ENCODE measurements around the gene CEND1.

The CEND1 gene

DNA sequence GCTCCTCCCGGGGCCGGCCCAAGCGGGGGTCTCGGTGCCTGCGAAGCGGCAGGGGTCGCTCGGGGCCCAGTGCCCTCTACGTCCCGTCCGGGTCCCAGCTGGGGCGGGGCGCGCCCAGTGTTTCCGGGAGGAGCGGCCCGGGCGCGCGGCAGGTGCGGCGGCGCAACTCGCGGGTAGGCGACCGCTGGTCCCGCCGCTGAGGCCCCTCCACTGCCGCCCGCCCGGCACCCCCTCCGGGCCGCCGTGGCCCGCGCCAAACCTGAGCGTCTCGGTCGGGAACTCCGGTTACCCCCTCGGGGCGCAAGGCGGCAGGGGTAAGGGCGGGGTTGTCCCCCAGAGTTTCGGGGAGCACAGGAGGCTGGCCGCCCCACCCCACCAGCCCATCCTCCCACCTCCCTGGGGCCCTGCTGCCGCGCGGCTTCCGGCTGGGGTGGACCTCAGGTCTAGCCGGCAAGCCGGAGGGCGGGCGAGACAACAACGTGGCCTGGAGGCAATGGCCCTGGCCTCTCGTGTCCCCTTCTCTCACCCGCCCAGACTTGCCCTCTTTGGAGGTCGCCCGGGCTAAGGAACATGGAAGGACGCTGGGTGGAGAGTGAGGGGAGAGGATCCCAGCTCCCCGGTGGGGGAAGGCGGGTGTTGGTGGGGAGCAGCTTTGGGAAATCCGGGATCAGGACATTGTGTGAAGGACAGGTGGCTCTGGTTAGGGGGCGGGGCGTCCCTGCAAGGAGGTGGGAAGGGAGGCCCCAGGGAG, 37.4 kb upstream of the CEND1 start:
- DNase-seq, result peak; percentile 62 to 81

DNA sequence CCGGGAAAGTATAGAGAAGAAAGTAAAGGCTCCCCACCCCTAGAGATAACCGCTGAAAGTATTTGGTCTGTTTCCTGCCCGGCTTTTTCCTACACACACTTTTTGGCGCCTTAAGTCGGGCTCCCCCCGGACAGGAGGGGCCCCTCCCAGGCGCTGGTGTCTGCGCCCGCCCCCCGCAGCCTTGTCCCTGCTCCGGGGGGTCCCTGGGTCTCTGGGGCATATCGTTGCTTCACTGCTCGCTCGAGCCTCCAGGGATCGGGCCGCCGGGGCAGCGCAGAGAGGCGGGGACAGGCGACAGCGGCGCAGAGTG, 36.9 kb upstream of the CEND1 start:
- no peak for DNase-seq

DNA sequence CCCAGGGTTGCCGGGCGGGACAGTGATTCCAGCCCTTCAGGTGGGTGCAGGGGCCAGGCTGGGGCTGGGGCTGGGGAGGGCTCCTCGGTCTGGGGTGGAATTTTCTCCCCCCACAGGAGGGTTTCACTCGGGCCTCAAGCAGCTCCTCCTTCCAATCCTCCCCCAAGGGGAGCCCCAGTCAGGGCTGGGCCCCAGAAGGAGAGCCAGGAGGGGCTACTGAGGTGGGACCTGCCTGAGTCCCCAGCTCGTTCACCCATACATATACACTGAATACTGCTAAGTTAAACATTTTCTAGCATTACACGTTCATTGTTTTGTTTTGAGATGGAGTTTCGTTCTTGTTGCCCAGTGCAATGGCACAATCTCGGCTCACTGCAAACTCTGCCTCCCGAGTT, 36.3 kb upstream of the CEND1 start:
- no peak for DNase-seq

DNA sequence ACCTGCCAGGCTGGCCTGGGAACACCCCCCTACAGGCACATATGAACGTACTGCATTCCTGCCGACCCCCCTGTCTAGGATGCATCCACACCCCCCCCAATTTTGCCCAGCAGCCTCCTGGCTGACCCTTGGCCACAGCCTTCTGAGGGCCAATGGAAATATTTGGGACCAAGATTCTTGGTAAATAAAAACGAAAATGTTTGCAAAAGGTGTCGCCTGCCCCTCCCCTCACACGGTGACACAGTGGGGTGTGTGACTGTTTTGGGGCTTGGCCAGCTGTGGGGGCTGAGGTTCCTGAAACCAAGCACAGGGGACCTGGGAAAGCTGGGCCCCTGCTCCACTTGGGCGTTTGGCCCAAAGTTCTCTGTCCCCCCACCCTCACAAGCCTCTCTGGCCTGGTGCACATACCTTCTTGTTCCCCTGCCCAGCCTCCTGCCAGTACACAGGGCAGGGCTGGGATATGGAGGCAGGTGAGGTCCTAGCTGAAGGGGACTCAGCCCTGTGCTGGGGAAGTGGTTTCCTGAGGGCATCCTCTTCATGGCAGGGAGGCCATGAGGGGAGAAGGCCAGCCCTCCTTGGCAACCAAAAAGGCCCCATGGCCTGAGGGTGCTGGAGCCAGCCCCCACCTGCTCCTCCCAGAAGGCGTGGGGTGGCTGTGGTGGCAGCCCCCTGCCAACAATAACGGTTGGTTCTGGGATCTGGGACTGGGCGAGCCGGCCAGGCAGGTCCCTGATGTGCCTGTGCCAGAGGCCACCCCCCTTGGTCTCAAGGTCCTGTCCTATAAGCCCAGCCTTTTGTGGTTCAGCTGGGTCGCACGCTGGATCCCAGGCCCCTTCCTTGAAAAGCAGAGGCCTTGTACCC, 35.7 kb upstream of the CEND1 start:
- no peak for DNase-seq

DNA sequence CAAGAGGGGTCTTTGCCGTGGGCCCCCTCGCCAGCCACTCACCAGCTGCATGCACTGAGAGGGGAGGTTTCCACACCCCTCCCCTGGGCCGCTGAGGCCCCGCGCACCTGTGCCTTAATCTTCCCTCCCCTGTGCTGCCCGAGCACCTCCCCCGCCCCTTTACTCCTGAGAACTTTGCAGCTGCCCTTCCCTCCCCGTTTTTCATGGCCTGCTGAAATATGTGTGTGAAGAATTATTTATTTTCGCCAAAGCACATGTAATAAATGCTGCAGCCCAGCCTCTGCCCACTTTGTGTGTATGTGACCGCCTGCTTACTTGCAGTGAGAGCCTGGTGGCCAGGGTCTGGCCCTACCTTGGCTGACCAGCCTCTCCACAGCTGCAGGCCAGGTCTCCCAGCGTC, 35.1 kb upstream of the CEND1 start:
- peak in 1 of 2 experiments; percentile 69 for DNase-seq

DNA sequence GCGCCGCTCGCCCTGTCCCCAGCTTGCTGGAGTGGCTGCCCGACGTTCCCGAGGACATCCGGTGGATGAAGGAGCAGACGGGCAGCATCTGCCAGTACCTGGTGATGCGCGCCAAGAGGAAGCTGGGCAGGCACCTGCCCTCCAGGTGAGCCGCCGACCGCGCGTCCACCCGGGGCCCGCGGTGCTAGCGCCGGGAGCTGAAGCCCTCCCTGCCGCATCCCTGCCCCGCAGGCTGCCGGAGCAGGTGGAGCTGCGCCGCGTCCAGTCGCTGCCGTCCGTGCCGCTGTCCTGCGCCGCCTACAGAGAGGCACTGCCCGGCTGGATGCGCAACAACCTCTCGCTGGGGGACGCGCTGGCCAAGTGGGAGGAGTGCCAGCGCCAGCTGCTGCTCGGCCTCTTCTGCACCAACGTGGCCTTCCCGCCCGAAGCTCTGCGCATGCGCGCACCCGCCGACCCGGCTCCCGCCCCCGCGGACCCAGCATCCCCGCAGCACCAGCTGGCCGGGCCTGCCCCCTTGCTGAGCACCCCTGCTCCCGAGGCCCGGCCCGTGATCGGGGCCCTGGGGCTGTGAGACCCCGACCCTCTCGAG, 34.5 kb upstream of the CEND1 start:
- peak; percentile 40 to 87 for DNase-seq

DNA sequence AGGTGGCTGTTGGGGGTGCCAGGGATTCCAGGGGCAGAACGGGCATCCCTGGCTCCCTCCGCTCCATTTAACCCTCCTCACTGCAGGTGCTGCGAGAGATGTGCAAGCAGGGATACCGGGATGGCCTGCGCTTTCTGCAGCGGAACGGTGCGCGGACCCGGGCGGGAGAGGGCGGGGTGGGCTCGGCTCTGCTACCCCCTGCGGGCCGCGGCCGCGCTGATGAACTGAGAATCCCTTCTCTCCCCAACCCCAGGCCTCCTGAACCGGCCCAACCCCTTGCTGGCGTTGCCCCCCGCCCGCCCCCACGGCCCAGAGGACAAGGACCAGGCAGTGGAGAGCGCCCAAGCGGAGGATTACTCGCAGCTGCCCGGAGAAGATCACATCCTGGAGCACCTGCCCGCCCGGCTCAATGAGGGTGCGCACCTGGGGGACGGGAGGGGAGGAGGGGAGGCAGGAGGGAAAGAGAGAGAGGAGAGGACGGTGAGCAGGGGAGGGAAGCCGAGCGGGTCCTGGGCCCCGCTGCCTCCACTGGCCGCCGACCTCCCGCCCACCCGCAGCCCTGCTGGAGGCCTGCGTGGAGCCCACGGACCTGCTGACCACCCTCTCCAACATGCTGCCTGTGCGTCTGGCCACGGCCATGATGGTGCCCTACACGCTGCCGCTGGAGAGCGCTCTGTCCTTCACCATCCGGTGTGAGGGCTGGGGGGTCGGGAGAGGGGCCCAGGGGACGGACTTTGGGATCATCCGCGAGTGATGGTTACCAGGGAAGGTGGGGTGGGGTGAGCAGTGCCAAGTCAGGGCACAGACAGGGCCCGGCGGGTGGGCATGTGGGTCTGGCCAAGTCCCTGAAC, 33.8 kb upstream of the CEND1 start:
- DNase-seq, result no peak

DNA sequence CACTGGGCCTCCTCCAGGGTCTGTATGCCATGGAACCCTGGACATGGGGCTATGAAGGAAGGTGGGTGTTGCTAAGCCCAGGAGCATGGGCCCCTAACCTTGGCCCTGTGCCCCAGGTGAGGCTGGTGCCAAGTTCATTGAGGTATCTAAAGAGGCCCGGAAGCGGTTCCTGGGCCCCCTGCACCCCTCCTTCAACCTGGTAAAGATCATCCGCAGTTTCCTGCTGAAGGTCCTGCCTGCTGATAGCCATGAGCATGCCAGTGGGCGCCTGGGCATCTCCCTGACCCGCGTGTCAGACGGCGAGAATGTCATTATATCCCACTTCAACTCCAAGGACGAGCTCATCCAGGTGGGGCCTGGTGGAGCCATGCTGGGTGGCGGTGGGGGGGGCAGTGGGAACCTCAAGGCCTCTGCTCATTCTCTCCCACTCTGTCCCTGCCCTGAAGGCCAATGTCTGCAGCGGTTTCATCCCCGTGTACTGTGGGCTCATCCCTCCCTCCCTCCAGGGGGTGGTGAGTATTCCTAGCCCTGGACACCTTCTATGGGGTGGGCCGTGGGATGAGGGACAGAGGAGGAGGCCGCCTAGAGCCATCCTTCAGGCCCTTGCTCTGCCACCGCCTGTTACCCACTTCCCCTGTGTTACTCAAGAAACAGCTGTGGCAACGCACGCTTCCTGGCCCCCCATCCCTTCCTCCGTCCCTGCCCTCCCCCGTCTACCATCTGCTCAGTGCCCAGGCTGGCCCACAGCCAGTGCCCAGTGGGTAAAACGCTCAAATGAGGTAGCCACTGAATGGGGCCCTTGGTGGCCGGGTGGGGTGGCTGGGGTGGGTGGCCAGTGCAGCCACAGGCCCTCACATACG, 31.9 kb upstream of the CEND1 start:
- DNase-seq, result no peak

DNA sequence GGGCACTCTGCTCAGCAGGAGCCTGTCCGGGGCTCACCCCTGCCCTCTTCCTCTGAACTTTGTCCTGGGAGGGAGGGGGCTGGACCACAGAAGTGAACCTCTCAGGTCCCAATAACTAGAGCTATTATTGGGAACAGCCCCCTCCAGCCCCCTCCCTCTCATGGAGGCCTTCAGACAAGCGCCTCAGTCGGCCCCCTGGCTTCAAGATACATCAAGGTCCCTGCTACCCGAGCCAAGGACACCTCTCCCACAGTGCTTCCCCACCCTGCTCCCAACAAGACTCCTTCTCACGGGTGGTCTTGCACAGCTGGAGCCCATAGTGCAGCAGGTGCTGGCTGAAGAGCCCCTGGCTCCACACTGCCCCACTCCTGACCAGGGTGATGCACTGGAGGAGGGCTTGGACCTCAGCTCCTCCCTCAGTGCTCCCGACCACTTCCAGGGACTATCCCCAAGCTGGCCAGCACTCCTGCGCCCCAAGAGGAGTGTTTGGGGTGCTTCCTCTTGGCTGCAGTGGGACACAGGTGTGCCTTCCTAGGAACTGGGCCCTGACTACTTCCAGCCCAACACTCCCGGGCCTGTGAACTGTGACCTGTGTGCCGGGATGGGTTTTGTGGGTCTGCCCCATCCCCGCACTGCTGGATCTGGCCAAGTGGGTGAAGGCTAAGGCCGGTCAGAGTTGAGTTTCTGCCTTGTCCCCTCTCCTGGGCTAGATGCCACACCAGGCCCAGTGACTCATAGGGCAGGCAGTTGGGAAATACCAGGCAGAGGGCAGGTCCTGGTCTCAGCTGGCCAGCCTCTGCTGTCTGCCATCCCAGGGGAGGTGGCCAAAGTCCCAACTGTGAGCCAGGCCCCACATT, 31.0 kb upstream of the CEND1 start:
- no peak for DNase-seq

DNA sequence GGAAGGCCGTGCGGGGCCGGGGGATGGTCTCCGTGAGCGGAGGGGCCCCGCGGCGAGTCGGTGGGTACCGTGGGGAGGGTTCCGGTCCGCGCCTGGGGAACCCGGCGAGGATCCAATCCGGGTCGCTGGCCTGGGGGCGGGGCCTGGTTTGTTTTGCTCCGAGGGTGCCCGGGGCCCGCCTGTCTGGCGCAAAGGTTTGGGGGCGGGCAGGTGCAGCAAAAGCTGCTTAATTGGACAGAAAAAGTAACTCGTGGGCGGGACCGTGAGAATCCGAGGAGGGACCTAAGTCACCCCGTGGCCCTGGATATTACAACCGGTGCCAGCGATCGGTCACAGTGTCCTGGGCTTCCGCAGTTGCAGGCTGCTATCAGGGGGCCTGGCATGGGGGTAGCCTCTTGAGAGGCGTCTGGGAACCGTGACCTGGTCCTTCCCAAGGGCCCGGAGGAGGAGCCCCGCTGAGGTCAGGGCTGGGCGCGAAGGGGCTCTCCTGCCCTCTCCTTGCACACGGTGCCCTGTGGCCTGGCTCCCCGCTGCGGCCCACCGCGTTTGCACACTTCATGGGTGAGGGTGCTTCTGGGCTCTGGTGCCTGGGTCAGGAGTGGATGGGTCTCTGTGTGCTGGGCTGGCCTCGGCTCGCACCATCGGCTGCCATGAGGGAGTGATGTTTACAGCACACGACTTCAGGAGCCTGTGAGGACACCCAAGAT, 30.2 kb upstream of the CEND1 start:
- peak; percentile 80 to 93 for DNase-seq

DNA sequence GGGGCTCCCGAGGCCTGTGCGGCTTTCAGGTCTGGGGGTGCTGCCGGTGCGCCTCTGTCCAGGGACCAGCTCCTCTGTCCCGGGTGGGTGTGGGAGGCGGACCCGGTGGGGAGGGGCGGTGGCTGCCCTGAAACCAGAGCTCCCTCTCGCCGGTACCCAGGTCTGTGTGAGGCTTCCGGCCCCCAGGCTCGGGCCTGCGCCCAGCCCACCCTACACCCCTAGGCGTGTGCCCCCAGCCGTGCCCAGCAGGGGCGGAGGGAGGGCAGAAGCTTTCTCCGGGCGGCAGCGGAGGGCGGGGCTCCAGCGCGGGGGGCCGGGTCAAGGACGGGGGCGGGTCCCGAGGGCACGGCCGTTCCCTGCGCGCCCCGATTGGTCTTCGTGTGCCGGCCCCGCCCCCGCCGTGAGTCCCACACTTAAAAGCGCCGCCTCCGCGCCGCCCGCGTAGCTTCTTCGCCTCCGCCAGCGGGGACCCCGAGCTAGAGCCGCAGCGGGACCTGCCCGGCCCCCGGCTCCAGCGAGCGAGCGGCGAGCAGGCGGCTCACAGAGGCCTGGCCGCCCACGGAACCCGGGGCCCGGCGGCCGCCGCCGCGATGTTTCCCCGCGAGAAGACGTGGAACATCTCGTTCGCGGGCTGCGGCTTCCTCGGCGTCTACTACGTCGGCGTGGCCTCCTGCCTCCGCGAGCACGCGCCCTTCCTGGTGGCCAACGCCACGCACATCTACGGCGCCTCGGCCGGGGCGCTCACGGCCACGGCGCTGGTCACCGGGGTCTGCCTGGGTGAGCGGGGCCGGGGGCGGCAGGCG, 29.4 kb upstream of the CEND1 start:
- peak; percentile 74 to 98 for DNase-seq

DNA sequence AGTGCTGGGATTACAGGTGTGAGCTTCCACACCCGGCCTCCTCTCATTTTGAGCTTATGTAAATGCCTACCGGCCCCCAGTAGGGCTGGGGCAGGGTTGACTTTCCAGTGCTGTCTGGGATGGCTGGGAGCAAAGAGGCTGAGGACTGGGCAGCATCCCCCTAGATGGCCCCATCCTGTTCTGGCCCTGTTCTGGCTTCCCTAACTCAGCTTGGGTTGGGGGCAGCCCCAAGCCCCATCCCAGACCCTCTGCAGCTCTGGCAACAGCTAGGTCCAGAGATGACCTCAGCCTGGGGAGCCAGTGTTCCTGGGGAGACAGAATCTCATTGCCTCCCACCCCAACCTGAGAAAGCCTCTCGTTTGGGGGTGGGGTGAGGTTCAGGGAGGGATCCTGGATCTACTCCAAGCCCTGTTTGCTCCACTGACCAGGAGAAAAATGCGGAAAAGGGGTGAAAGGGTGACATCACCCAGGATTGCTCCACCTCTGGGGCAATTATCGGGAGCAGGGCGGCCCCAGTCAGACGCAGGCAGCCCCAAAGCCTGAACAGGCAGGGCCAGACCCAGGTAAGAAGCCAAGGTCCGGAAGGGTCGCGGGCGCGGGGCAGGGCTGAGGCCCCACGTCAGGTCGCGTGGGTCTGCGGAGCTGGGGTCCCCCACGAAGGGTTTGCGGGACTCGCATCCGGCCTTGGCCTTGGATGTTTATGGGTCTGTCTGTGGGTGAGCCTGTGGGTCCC, 28.7 kb upstream of the CEND1 start, which contains the start of gene PNPLA2:
Gene PNPLA2 (plus strand): TSS at position 519 of the 733 bp plus-strand sequence. CDS start 805 bp downstream, outside the sequence.
- DNase-seq, result no peak

DNA sequence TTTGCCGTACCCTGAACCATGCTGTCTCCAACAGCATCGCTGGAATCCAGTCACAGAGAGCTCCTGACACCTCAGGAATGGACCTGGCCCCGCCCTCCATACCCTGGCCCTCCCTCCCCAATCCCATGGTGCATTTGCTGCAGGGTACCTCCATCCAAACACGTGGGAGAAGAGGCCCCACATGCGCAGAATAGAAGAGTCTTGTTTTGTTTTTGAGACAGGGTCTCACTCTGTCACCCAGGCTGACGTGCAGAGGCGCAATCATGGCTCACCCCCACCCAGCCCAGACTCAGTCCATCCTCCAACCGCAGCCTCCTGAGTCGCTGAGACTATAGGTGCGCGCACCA, 26.5 kb upstream of the CEND1 start:
- DNase-seq, result no peak

DNA sequence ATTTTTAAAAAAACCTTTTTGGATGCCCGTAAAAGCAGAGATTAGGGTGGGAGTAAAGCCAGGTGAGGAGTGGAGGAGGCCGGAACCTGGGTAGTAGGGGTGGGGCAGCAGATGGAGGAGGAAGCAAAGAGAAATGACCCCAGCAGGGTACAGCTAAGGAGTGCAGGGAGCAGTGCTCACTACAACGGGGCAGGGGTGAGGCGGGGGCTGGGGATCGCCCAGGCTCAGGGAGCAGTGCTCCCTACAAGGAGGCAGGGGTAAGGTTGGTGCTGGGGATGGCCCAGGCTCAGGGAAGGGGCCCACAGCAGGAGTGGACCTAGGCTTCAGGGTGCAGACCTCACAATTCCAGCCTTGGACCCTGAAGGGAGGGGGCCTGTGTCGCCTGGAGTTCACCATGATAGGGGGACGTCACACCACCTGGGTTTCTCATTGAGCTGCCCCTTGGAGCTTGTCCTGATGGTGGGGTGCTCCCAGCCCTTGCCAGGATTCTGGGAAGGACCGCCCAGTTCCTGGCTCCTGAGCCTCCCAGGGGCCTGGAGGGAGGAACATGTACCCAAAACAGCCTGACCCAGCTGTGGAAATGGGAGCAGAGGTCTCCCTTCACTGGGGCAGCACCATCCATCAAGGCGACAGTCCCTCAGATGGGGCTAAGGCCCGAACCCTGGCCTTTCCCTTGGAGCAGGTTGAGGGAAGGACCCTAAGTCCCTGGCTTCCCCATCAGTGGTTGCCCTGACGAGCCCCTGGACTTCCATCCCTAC, 26.0 kb upstream of the CEND1 start:
- DNase-seq, result no peak

DNA sequence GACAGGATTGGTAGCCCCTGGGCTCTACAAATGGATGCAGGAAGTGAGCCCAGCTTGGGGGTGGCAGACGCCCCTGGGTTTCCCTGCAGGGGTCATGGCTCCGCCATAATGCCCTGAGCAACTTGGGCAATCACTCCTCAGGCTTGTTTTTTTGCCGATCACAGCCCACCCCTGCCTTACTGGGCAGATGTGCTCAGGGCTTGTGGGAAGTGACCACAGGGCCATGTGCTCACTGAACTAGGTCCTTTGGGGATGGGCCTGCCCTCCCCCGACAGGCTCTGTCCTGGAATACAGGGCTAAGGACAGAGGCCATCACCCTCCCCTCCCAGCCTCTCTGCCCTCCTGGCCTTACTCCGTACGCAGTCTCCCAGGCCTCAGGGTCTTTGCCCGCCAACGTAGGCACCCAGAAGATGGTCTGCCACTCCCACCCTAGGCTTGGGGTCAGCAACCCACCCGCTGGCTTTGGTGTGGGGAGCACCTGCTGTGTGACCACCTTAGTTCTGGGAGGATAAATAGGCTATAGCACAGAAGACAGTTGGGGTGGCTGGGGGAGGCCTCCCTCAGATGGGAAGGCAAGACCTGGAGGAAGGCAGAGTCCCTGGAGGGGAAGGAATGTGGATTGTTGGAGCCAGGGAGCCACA, 23.7 kb upstream of the CEND1 start:
- no peak for DNase-seq

DNA sequence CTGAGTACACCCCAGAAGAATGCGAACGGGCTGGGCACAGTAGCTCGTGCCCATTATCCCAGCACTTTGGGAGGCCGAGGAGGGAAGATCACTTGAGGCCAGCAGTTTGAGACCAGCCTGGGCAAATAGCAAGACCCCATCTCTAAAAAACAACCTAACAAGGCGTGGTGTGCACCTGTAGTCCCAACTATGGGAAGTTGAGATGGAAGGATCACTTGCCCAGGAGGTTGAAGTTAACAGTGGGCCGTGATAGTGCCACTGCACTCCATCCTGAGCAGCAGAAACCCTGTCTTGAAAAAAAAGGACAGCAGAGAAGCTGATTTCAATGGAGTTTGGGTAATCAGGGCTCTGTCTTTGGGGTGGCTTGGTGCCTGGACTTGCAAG, 23.2 kb upstream of the CEND1 start:
- DNase-seq, result no peak

DNA sequence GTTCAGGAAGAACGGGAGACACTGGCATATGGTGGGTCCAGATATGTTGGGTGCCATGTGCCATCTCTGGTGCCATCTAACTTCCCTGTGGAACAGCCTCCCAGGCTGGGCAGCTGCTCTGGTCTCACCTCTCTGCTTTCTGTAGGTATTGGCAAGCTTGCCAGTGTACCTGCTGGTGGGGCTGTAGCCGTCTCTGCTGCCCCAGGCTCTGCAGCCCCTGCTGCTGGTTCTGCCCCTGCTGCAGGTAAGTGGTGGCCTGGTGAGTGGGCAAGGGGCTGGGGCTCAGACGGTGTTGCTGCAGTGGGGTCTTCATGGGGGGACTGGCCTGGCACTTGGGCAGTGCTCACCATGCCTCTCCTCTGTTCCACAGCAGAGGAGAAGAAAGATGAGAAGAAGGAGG, 22.5 kb upstream of the CEND1 start:
- DNase-seq, result no peak
